H1 (cell line): ENCODE data around the gene RPS13. TPM values are rescaled to one million over a fixed set of nuclear protein-coding genes. Genes with fewer than 3 reads are reported as not detected.

ENCODE experiments used
- CTCF ChIA-PET: fragments of 300-600 bp; sonication (Branson Sonifier 250); formaldehyde crosslinking; loops from one replicate; lab custom pipeline; 2021; ENCODE audit not compliant: partially characterized antibody; lab: Charles Lee
- POLR2A ChIA-PET: fragments of 300-600 bp; sonication (Branson Sonifier 250); formaldehyde crosslinking; loops from one replicate; lab custom pipeline; 2021; ENCODE audit warnings: inconsistent platforms; ENCODE audit not compliant: partially characterized antibody; lab: Charles Lee
- DNase-seq, 2 experiments: peaks; one replicate each; pipeline versions ENCODE4 v3.0.0 to v3.0.0-alpha.2; 2010 to 2022; ENCODE audit warnings: low spot score in 2 of 2, low read depth in 1 of 2, mixed read lengths in 1 of 2
- FAIRE-seq: peaks from 2 replicates; lab custom pipeline; 2011; peaks lifted over from hg19 to GRCh38; lab: Jason Lieb, UNC
- H2AFZ ChIP-seq: 2 replicates; pipeline ENCODE4 v1.8.1; 2012; ENCODE audit warnings: low read length, inconsistent platforms
- H2AK5ac ChIP-seq: 2 replicates; pipeline ENCODE4 v1.6.1; 2013; ENCODE audit warnings: low read depth, low read length
- H2BK120ac ChIP-seq: replicated peaks from 2 replicates; pipeline ENCODE3; 2013; ENCODE audit warnings: low read depth, low read length, inconsistent platforms
- H2BK12ac ChIP-seq: 2 replicates; pipeline ENCODE4 v1.6.1; 2013; ENCODE audit warnings: low read depth, low read length
- H2BK15ac ChIP-seq: 2 replicates; pipeline ENCODE4 v1.6.1; 2013; ENCODE audit warnings: low read length
- H2BK20ac ChIP-seq: 2 replicates; pipeline ENCODE4 v1.6.1; 2013; ENCODE audit warnings: low read length
- H2BK5ac ChIP-seq: 2 replicates; pipeline ENCODE4 v1.6.1; 2013; ENCODE audit warnings: low read depth, low read length
- H3K14ac ChIP-seq: 2 replicates; pipeline ENCODE4 v1.6.1; 2013; ENCODE audit warnings: inconsistent platforms; ENCODE audit not compliant: insufficient read length
- H3K18ac ChIP-seq: 2 replicates; pipeline ENCODE4 v1.6.1; 2013; ENCODE audit warnings: low read length; ENCODE audit errors: extremely low read depth
- H3K23ac ChIP-seq: 2 replicates; pipeline ENCODE4 v1.6.1; 2013; ENCODE audit warnings: inconsistent platforms; ENCODE audit not compliant: insufficient read length
- H3K23me2 ChIP-seq: 2 replicates; pipeline ENCODE4 v1.6.1; 2013; ENCODE audit warnings: low read depth, low read length
- H3K27ac ChIP-seq: 2 replicates; pipeline ENCODE4 v1.6.1; 2011; ENCODE audit warnings: low read depth, low read length, inconsistent platforms
- H3K27me3 ChIP-seq, 4 experiments: replicated peaks in 1 of 4; 1 replicate in 1 of 4; 2 replicates in 3 of 4; pipeline versions ENCODE4 v1.6.1 to v1.8.1; 2011 to 2013; ENCODE audit warnings: low read length in 3 of 4, mild to moderate bottlenecking in 3 of 4, inconsistent platforms in 2 of 4, mixed read lengths in 2 of 4, moderate library complexity in 1 of 4; ENCODE audit not compliant: control insufficient read depth in 3 of 4, insufficient read depth in 3 of 4; ENCODE audit errors: extremely low read depth in 1 of 4
- H3K36me3 ChIP-seq, 4 experiments: 2 replicates each; pipeline versions ENCODE4 v1.6.1 to v1.8.1; 2011 to 2013; ENCODE audit warnings: mild to moderate bottlenecking in 4 of 4, low read length in 3 of 4, moderate library complexity in 2 of 4, control low read depth in 1 of 4, inconsistent platforms in 1 of 4; ENCODE audit not compliant: insufficient read depth in 4 of 4, control insufficient read depth in 2 of 4
- H3K4ac ChIP-seq: replicated peaks from 2 replicates; pipeline ENCODE3; 2013; ENCODE audit warnings: low read length, low read depth, mixed read lengths, inconsistent platforms; ENCODE audit not compliant: insufficient read length
- H3K4me1 ChIP-seq, 4 experiments: replicated peaks in 1 of 4; 1 replicate in 1 of 4; 2 replicates in 3 of 4; pipeline versions ENCODE4 v1.6.1 to v1.8.1; 2011 to 2013; ENCODE audit warnings: low read length in 3 of 4, inconsistent platforms in 2 of 4, mixed read lengths in 1 of 4; ENCODE audit not compliant: insufficient read depth in 4 of 4, control insufficient read depth in 3 of 4
- H3K4me2 ChIP-seq, 2 experiments: 2 replicates each; pipeline versions ENCODE4 v1.6.1 to v1.8.1; 2011 to 2013; ENCODE audit warnings: low read depth in 2 of 2, low read length in 2 of 2, control low read depth in 1 of 2, inconsistent platforms in 1 of 2, mild to moderate bottlenecking in 1 of 2; ENCODE audit not compliant: insufficient read depth in 1 of 2
- H3K4me3 ChIP-seq, 4 experiments: fragments of 200-600, 300-600 bp in 1 of 4; sonication (generic), shearing (Covaris generic), sonication (Bioruptor Twin) in 1 of 4; 2 replicates each; pipeline versions ENCODE4 v1.5.1 to v1.8.1; 2011 to 2016; ENCODE audit warnings: low read length in 4 of 4, low read depth in 3 of 4, control low read depth in 2 of 4, inconsistent platforms in 2 of 4, mild to moderate bottlenecking in 2 of 4, mixed read lengths in 1 of 4, moderate library complexity in 1 of 4; ENCODE audit not compliant: insufficient read depth in 2 of 4; ENCODE audit errors: extremely low read depth in 1 of 4
- H3K56ac ChIP-seq: replicated peaks from 2 replicates; pipeline ENCODE3; 2013; ENCODE audit warnings: low read depth, mild to moderate bottlenecking, mixed read lengths, low read length, inconsistent platforms; ENCODE audit not compliant: insufficient read length
- H3K79me1 ChIP-seq: 2 replicates; pipeline ENCODE4 v1.6.1; 2013; ENCODE audit warnings: low read depth, low read length, control low read depth
- H3K79me2 ChIP-seq, 2 experiments: 2 replicates each; pipeline versions ENCODE4 v1.6.1 to v1.8.1; 2012 to 2013; ENCODE audit warnings: low read length in 2 of 2, mild to moderate bottlenecking in 2 of 2, inconsistent platforms in 1 of 2; ENCODE audit not compliant: insufficient read depth in 2 of 2, control insufficient read depth in 1 of 2
- H3K9ac ChIP-seq, 4 experiments: replicated peaks in 1 of 4; 1 replicate in 1 of 4; 2 replicates in 3 of 4; pipeline versions ENCODE4 v1.6.1 to v1.8.1; 2011 to 2013; ENCODE audit warnings: low read depth in 3 of 4, low read length in 3 of 4, control low read depth in 2 of 4, mild to moderate bottlenecking in 2 of 4, moderate library complexity in 2 of 4, inconsistent platforms in 1 of 4; ENCODE audit errors: extremely low read depth in 1 of 4
- H3K9me3 ChIP-seq, 2 experiments: 2 replicates each; pipeline versions ENCODE4 v1.6.1 to v1.8.1; 2012 to 2013; ENCODE audit warnings: mild to moderate bottlenecking in 2 of 2, moderate library complexity in 2 of 2, control low read depth in 1 of 2, inconsistent platforms in 1 of 2, low read depth in 1 of 2, low read length in 1 of 2, mixed read lengths in 1 of 2; ENCODE audit not compliant: insufficient read depth in 2 of 2
- H4K20me1 ChIP-seq, 2 experiments: replicated peaks in 1 of 2; 2 replicates each; pipeline versions ENCODE3 to v1.8.1; 2011 to 2013; ENCODE audit warnings: inconsistent platforms in 2 of 2, low read length in 2 of 2, mild to moderate bottlenecking in 1 of 2; ENCODE audit not compliant: insufficient read depth in 2 of 2, control insufficient read depth in 1 of 2
- H4K5ac ChIP-seq: 2 replicates; pipeline ENCODE4 v1.6.1; 2013; ENCODE audit warnings: low read length, low read depth, mixed read lengths, inconsistent platforms; ENCODE audit not compliant: insufficient read length
- H4K8ac ChIP-seq: 2 replicates; pipeline ENCODE4 v1.8.0; 2013; ENCODE audit warnings: mild to moderate bottlenecking, moderate library complexity, low read length, inconsistent platforms; ENCODE audit not compliant: insufficient read depth; ENCODE audit errors: extremely low read depth
- H4K91ac ChIP-seq: replicated peaks from 2 replicates; pipeline ENCODE3; 2013; ENCODE audit warnings: low read length, mixed read lengths, inconsistent platforms; ENCODE audit not compliant: insufficient read length
- CREB1 ChIP-seq: IDR thresholded peaks from 2 replicates; pipeline ENCODE4 v1.6.1; 2012; ENCODE audit warnings: inconsistent platforms
- EGR1 ChIP-seq: IDR thresholded peaks from 2 replicates; pipeline ENCODE4 v1.6.1; 2011; ENCODE audit warnings: low read depth, low read length, borderline replicate concordance
- FOSL1 ChIP-seq: IDR thresholded peaks from 2 replicates; pipeline ENCODE4 v1.6.1; 2011; ENCODE audit warnings: mild to moderate bottlenecking, low read depth, low read length, moderate library complexity; ENCODE audit not compliant: insufficient read depth
- RAD21 ChIP-seq, 2 experiments: IDR thresholded peaks in 1 of 2; conservative IDR thresholded peaks in 1 of 2; 2 replicates each; pipeline ENCODE4 v1.6.1; 2011; ENCODE audit warnings: low read depth in 2 of 2, low read length in 2 of 2, improper control_type of control experiment in 1 of 2, inconsistent platforms in 1 of 2, mild to moderate bottlenecking in 1 of 2, moderate library complexity in 1 of 2
- SP2 ChIP-seq: IDR thresholded peaks from 2 replicates; pipeline ENCODE4 v1.6.1; 2012; ENCODE audit warnings: mild to moderate bottlenecking, low read length, inconsistent platforms
- SRF ChIP-seq: IDR thresholded peaks from 2 replicates; pipeline ENCODE4 v1.6.1; 2011; ENCODE audit warnings: mild to moderate bottlenecking, low read depth, low read length, moderate library complexity
- WGBS, 2 experiments: shearing (Covaris generic) in 1 of 2; methylation state at CpG; one replicate each; pipeline versions ENCODE4 v1.1.6 to v1.1.7; 2013 to 2015; ENCODE audit warnings: low lambda C conversion rate in 2 of 2, mixed read lengths in 2 of 2, inconsistent platforms in 1 of 2, low coverage in 1 of 2, missing lambda C conversion rate in 1 of 2; ENCODE audit not compliant: insufficient replicate concordance in 2 of 2, insufficient coverage in 1 of 2, insufficient read length in 1 of 2; ENCODE audit errors: extremely low coverage in 1 of 2, missing lambda C conversion rate in 1 of 2; 5-methylcytosine and 5-hydroxymethylcytosine counted together
- polyA plus RNA-seq, 7 experiments: library from polyadenylated mRNA; depleted of rRNA in 3 of 7; stranded (reverse) in 5 of 7; unstranded in 2 of 7; fragments of >200 nt in 5 of 7; fragments of 200-250 nt in 2 of 7; gene quantifications; 1 replicate in 5 of 7; 2 replicates in 1 of 7; 4 replicates in 1 of 7; pipeline versions ENCODE4 v1.2.1 to v1.2.3, GENCODE V29; 2011 to 2013; ENCODE audit warnings: missing spikeins in 2 of 7, mixed read lengths in 2 of 7
- total RNA-seq: library from RNA; stranded (reverse); fragmentation: NEBNext Ultra II Directional; extraction: Animal tissue kit (Norgen Biotek cat#: 25700); gene quantifications from 2 replicates; pipeline ENCODE4 v1.2.1, GENCODE V29; 2021

The RPS13 gene
- total and polyA plus RNA-seq, 2 of the 8 experiments (the other 6 are each of a cell fraction or from before 2014, with no cell fraction given), result 1,336 to 2,270 TPM

GRCh38 chr11:17036666-17037658 lies 40.5 kb downstream of the RPS13 start:
- no peak overlapping the region for H4K8ac ChIP-seq
- no peak for FAIRE-seq
- TF ChIP-seq EGR1, result no peak
- no peak for TF ChIP-seq SRF
- no peak for TF ChIP-seq SP2
- TF ChIP-seq RAD21 (IDR thresholded peaks at IDR 0.05 in 1 of 2, conservative IDR thresholded peaks at IDR 0.05 in 1 of 2; ENCODE audit: low read depth in 2 of 2, low read length in 2 of 2), result peak; percentile 45 to 61
- no peak for TF ChIP-seq FOSL1
- no peak for TF ChIP-seq CREB1

More at GRCh38 chr11:17036666-17037658, 40.5 kb downstream of the RPS13 start:
- H3K4me2 ChIP-seq, result no peak overlapping the region
- no peak overlapping the region for H2BK120ac ChIP-seq
- no peaks in the 10 kb centered on the region for H3K79me2 ChIP-seq
- ChIA-PET CTCF (interaction anchor here (0.7 to 2.6 kb wide), 21 partner anchors 10 to 252 kb away, joined by 3 to 22 read pairs (median 3); no protein-coding TSS in a partner anchor), POLR2A (interaction anchor here (0.6 to 1.9 kb wide), 3 partner anchors 39 to 299 kb away, joined by 3 to 5 read pairs (median 4); partner anchors contain the start of genes C11orf58 and RPS13)
- no peaks in the 10 kb centered on the region for H3K79me1 ChIP-seq
- no peak overlapping the region for H2AFZ ChIP-seq
- no peak overlapping the region for H3K4me3 ChIP-seq
- no peak overlapping the region for H2BK20ac ChIP-seq
- 84% methylated on average over 6 of the region's 6 CpGs; no CpG with 5 or more reads in 1 of the 2 experiments for WGBS, 2 experiments
- H3K9ac ChIP-seq, result no peak overlapping the region
- no peaks in the 10 kb centered on the region for H3K36me3 ChIP-seq
- no peak overlapping the region for H4K91ac ChIP-seq
- H2AK5ac ChIP-seq, result no peak overlapping the region
- H4K5ac ChIP-seq, result no peak overlapping the region
- H4K20me1 ChIP-seq, result no peaks in the 10 kb centered on the region
- H2BK5ac ChIP-seq, result no peak overlapping the region
- H3K23me2 ChIP-seq, result no peaks in the 10 kb centered on the region
- no peak overlapping the region for H3K27ac ChIP-seq
- H2BK15ac ChIP-seq, result no peak overlapping the region
- H3K4ac ChIP-seq, result no peak overlapping the region
- no peak overlapping the region for H3K23ac ChIP-seq
- H3K18ac ChIP-seq, result no peak overlapping the region
- H2BK12ac ChIP-seq, result no peak overlapping the region
- DNase-seq, result peak in 1 of 2 experiments; percentile 66
- H3K4me1 ChIP-seq, result no peaks in the 10 kb centered on the region; a peak in 1 of 7 replicates
- peaks cover 7 to 13% of the 10 kb centered on the region in 2 experiments; a peak in 2 of 4 replicates for H3K9me3 ChIP-seq
- H3K56ac ChIP-seq, result no peak overlapping the region
- H3K14ac ChIP-seq, result no peak overlapping the region
- H3K27me3 ChIP-seq, result no peaks in the 10 kb centered on the region
